Activated T-helper 1 cell treated with anti-CD3 and anti-CD28 coated beads, Interleukin-2, amount 50 U/mL, for 16 hours (primary cell): ENCODE data around the gene JPH3.

Source experiments
- DNase-seq, 2 donors: peaks; one replicate each; pipeline ENCODE4 v3.0.0-alpha.2; 2020; ENCODE audit warnings: low read depth in 1 of 2, low spot score in 1 of 2

JPH3 gene

DNA sequence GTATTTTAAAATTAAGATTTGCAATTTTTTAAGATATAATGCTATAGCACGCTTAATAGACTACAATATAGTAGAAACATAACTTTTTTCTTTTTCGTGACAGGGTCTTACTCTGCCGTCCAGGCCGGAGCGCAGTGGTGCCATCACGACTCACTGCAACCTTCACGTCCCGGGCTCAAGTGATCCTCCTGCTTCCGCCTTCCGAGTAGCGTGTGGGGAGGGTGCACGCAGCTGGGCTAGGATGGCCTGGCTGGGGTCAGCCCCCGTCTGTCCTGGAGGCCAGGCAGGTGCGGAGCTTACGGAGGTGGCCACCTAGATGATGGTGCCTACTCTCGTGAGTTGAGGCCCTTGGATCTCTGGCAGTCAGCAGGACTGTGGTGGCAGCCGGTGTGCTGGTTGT is 50.1 kb downstream of the JPH3 start:
- DNase-seq, result no peak

DNA sequence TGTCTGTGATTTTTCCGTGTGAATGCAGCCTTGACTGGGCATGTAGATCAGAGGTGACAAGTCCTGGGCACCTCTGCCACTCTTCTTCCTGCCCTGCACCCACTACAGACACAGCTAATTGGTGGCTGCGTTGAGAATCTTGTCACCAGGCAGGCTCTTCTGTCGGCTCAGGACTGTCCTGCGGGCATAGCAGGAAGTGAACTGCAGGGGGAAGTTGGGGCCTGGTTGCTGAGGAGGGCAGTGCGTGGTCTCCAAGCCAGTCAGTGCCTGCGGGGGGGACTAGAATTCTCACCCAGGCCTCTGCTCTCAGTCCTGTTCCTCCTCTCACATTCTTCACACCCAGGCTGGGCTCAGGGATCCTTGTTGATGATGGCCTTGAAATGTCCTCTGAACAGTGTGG is 50.5 kb downstream of the JPH3 start:
- DNase-seq, result no peak

DNA sequence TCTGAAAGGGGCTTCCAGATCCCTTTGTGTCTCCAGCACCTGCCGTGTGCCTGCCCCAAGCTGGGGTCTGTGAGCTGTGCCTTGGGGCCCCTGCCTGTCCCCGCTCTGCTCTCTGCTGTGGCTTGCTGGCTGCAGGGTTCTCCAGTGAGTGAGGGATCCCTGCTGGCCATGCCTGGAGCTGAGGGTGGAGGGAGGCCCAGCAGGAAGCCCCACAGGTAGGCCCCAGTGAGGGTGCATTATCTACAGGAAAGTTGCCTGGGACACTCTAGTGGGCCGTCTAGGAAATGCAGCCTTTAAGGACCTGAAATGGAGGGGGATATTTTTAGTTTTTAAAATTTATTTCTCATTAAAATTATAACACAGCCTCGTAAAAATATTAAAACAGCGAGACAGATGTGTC is 50.9 kb downstream of the JPH3 start:
- no peak for DNase-seq

DNA sequence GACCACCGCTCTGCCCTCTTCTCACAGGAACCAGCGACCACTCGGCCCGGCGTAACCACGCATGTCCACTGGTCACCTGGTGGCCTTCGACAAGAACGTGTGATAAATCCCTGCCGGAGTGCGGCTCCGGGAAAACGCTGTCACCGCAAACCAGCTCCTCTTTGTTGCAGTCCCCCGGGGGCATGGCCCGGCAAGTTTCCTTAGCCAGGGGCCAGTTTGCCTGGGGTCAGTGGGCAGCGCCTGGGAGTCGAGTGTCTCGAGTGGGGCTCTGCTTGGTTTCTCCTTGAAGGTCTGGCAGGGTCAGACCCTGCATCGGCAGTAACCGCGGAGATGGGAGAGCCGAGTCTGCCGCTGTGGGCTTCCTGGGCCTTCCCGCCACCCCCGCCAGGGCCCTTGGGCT is 52.5 kb downstream of the JPH3 start:
- DNase-seq, result no peak

DNA sequence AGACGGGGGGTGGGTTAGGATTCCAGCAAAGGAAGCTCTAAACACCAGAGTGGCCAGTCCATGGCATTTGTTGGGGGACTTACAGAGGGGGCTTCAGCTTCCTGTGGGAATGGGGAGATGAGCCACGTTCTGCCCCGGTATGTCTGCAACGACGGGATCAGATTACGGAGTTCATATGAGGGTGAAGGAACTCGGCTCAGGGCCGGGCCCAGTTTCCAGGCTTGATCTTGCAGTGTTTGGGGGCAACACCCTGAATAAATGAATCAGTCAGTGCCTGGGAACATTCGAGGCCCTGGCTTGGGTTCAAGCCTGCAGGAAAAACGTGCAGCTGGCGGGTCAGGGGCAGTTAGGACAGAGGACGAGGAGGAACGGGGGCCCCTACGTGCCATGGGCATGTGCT is 54.0 kb downstream of the JPH3 start:
- no peak for DNase-seq

DNA sequence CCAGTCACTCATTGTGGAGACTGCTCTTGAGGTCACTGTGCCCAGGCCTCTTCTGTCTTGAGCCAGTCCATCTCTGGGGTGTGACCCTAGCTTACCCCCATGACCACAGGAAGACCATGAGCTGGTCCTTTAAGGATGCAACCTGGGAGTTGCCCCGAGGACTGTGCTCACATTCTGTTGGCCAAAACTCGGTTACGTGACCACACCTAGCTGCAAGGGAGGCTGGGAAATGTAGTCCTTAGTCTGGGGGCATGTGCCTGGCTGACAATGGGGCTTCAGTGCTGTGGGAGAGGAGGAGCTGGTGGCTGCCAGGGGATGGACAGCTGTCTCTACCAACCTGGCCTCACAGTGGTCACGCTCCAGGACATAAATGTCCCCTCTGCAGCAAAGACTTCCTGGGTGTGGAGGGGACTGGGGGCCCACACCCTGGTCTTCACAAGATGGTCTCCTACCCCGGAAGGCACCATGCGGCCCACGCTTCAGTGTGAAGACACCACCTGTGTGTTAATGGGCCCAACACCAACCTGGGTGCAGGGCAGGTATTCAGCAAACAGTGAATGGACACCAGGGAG is 55.4 kb downstream of the JPH3 start:
- no peak for DNase-seq

DNA sequence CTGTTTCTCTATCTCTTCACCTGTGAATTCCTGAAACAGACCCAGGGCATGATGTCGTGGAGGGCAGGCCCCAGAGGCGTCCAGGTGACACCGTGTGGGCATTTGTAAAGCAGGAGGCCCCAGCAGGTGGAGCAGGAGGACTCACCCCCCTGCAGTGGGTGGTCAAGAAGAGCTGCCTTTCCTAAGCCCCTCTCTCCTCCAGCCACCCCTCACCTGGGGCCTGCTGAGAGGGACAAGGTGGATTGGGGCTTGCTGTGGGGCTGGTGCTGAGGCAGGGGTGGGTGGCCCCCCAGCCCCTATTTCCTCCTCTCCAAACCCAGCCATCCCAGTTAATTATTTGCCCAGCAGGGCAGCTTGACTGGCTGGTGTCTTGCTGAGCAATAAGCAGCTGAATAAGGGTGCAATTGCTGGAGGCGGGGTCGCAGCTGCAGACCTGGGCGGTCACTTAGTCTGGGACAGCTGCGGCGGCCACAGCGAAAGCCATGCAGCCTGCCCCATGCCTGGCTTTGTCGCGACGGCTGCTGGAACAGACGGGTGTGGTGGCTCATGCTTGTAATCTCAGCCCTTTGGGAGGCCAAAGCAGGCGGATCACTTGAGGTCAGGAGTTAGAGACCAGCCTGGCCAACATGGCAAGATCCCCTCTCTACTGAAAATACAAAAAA is 56.4 kb downstream of the JPH3 start:
- no peak for DNase-seq

DNA sequence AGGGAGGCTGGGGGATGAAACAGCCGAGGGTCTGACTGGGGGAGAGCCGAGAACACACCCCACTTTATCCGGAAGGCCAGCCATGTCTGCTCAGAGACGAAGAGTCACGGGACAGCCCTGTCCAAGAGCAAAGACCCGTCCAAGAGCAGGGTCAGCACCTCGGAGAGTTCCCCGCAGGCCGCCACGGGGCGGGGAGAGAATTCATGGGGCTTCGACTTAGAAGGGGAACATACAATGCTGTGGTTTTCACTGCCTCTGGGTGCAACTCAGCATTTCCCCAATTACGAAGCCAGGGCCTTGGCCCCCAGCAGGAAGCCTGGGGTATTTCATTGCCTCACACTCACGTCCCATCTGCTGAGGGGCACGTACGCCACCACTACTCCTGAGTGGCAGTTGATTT is 59.3 kb downstream of the JPH3 start:
- no peak for DNase-seq

DNA sequence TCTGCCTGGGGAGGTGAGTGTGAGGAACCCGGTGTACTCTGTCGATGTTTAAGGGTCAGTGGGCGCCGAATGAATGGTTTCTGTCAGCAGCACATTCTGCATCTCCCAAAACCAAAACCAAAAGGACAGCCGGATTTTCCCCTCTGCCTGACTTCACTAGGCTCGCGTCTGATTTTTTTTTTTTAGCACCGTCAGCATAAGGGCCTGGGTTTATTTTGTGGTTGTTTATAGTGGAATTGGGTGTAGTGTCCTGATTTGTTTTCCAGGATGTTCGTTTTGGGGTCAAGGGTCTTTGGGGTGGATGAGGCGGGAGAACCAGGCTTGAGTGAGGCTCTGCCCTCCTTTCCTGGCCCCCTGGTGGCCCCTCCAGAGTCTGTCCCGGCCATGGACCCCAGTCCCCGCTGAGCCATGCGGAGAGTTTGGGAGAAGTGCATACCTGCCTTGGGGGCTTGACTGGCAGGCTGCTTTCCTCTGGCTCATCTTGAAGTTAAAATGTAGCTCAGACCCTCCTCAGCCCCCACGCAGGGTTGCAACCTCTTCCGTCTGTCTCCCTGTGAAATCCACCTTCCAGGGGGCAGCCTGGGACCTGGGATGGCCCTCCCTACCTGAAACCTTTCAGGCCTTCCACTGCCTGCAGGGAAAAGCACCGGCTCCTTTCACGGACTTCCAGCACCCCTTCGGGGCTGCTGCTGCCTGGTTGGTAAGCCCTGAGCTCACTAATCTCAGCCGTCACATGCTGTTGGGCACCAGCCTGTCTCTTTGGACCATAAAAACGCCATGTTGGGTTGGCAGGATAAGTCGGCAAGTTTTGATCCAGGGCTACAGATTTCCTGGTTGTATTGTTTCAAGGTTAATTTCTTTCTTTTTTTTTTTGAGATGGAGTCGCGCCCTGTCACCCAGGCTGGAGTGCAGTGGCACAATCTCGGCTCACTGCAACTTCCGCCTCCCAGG is 60.2 kb downstream of the JPH3 start:
- no peak for DNase-seq

DNA sequence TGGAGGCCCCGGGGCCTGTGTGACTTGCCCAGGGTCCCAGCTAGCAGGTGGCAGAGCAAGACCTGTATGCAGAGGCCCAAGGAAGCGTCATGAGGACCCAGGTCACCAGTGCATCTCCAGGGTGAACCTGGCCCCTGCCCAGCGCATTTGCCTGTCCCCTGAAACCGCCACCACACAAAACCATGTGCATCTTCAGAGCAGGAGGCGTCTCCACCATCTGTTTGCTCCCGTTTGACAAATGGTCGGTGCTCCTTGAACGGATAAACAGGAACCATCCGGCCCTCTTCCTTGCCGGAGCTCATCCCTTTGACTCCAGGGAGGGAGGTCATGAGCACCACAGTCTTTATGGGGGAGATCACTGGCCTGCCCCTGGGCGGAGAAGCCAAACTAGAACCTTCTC is 62.5 kb downstream of the JPH3 start:
- DNase-seq, result no peak

DNA sequence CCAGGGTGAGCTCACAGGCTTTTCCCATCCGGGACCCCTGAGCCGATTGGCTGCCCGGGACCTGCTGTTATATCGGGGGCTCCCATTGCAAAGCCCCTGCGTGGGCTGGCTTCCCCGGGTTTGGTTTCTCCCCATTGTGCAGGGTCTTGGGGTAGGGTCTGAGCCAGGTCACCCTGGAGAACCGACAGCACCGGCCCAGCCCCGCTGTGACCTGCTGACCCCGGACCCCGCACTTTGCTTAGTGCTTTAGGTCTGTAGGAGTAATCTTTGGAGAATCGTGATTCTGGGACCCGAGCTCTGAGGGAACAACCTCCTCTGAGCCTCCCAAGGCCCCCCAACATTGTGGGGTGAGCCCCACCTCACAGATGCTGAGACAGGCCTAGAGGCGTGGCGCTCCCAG is 62.9 kb downstream of the JPH3 start:
- no peak for DNase-seq

DNA sequence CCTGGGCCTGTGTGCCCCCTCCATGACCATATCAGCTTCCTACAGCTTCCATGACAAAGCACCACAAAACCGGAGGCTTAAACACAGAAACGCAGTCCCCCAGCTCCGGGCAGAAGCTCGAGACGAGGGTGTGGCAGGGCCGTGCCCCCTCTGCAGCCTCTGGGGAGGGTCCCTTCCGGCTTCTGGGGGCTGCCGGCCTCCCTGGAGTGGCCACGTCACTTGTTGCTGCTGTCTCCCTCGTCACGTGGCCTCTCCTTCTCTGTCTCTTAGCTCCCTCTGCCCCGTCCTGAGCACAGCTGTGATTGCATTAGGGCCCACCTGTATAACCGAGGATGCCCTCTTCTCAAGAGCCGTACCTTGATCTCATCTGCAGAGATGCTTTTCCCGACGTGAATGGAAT is 64.6 kb downstream of the JPH3 start:
- no peak for DNase-seq

DNA sequence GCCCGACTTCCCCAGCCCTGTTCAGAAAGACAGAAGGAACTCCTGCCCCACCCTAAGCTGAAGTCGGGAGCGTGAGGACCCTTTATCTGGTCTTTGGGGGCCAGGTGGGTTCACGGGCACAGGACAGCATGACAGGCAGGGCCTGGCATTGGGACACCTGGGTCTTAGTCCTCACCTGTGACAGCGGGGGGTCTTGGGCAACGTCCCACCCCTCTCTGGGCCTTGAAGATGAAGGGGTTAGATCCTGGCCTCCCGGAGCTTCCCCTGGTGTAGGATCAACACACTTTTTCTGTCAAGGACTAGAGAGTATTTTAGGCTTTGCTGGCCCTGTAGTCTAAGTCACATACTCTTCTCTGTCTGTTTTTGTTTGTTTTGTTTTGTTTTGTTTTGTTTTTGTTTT is 65.1 kb downstream of the JPH3 start:
- no peak for DNase-seq

DNA sequence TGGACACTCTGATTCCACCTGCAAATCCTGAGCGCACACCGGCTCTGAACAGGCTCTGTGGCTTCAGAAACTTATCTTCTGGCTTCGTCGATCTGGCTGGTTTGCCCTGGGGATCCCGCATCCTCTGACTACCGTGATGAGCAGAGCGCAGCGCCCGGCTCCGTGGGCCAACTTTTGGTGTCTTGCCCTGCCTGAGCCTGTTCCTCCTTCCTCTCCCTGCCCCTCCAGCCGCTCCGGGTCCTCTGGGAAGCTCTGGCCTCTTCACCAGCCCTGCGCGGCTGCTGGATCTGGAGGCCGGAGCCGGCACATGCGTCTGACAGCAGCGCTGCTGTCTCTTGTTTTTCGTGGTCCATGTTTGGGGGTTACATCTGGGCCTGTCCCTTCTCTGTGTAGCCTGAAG is 65.6 kb downstream of the JPH3 start:
- no peak for DNase-seq

DNA sequence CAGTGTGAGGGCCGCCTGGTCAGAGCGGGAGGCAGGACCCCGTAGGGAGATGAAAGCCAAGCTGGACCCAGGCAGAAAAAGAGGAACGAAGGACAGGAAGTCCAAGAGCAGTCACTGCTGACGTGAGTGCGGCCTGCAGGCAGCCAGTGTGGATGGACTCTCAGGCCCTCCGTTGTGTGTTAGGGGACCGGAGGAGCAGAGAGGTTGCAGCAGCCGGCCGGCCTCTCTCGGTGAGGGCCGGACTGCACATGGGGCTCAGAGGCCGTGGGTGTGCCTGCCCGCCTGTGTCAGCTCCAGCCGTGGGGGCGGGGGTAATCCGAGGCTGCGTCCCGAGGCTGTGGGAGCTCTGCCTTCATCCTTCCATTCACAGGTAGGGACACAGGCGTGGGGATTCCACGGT is 67.4 kb downstream of the JPH3 start:
- DNase-seq, result no peak

DNA sequence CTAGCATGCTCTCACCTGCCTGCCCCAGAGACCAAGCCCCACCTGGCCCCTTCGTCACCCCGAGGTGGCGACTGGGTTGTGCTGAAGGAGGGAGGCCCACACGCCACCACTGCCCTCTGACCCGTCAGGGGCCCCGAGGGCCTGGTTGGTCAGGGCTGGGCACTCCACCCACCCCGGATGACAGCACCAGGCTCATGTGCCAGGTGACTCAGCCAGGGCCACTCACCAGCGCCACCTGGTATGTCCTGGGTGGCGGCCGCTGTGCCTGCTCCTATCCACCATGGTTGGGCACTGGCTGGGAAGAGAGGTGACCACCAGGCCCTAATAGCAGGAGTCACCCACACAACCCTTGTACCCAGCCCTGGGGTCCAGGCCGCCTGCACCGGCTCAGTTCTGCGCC is 68.9 kb downstream of the JPH3 start:
- DNase-seq, result no peak

DNA sequence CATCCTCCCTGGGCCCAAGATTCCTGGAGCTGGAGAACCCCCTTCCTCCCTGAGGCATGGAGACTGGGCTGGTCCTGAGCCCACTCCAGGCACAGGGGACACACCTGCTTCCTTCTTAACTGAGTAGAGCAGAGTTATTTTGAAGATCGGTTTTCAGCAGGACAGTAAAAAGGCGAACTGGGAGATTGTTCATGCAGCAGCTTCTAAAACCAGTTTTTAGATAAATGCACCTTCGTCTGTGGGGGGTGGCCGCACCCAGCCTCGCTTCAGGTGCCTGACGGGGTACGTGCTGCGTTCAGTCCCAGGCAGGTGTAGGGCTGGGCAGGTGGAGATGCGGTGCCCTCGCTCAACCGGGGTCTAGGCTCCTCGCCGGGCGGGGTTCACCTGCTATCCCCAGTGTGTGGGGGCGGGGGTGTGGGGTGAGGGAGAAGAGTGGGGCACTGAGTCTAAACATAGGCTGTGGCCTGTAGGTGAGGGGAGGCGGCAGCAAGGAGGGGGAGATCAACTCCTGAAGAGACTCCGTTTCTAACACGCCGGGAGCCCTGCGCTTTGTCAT is 69.5 kb downstream of the JPH3 start:
- no peak for DNase-seq

DNA sequence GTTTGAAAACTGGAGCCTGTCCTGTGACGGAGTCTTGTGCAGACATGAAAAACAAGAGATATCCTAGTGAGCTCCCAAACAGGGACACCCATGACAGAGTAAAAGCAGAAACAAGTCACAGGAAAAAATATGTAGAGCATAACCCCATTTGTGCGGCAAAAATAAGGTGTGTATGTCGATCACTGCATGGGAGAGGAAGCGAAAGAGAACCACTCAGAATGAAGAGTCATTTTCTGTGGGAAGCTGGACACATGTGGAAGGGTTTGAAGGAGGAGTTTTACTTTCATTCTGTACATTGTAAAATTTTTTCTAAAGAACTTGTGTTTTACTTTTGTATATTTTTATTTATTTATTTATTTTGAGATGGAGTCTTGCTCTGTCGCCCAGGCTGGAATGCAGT is 72.1 kb downstream of the JPH3 start:
- DNase-seq, result no peak

DNA sequence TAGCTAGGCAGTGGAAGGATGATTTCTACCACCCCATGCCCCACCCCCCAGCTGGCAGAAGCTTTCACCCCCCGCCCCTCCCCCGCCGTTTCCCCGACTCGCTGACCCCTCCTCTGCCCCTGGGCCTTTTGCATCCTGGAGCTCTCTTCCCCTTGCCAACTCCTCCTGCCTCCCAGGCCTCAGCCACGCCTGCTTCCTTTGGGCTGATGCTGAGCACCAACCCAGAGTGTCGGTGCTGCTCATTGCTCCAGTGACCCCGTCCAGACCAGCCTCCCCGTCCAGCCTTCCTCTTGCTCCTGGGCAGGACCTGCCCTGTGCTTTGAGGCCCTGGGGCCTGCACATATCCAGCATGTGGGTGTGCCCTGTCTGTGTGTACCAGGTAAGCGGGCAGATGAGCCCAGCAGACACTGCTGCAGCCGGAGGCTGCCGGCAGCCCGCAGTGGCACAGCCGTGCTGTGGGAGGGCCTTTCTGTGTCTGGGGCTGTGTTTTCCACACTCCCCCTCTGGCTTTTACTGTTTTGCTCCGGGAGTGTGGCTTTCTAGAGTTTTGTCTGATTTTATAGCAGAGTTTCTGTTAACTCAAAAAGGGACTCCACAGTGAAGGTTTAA is 72.9 kb downstream of the JPH3 start:
- no peak for DNase-seq

DNA sequence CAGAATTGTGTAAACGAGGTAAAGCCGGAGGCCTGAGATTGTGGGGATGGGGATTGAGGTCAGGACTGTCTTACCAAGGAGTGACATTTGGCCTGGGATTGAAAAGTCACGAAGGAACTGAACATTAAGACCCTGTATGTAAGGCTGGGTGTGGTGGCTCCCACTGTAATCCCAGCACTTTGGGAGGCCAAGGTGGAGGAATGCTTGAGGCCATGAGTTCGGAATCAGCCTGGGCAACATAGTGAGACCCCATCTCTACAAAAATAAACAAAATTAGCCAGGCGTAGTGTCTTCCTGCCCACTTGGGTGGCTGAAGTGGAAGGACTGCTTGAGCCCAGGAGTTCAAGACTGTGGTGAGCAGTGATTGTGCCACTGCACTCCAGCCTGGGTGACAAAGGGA is 75.5 kb downstream of the JPH3 start:
- no peak for DNase-seq

DNA sequence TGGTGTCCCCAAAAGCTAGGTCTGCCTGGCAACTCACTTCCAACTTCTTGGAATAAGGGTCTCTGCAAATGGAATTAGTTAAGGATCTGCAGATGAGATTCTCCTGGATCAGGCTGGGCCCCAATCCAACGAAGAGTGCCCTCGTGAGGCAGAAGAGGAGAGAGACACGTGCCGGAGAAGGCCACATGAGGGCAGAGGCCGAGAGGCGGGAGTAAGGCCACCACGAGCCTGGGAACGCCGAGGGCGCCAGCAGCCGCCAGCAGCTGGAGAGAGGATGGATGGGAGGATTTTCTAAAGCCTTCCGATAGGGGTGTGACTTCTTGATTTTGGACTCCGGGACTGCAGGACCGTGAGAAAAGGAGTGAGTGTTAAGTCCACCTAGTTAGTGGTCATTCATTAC is 76.3 kb downstream of the JPH3 start:
- no peak for DNase-seq
